Smooth muscle cell (in vitro differentiated cells): ENCODE results near the gene ICAM3. TPM values are rescaled to one million over a fixed set of nuclear protein-coding genes. Genes with fewer than 3 reads are reported as not detected.

Experiments
- DNase-seq: peaks from one replicate; lab custom pipeline; 2025; ENCODE audit not compliant: unreplicated experiment; lab: John Stamatoyannopoulos, UW
- H2AFZ ChIP-seq: fragments of 200-600 bp; sonication (generic); 2 replicates; pipeline ENCODE4 v1.6.0; 2016; ENCODE audit warnings: antibody characterized with exemption, low read depth, mild to moderate bottlenecking
- H3F3A ChIP-seq: fragments of 200-600 bp; sonication (generic); 2 replicates; pipeline ENCODE4 v1.6.0; 2017; ENCODE audit warnings: antibody characterized with exemption, low read depth
- H3K27ac ChIP-seq: fragments of 200-600 bp; sonication (generic); 2 replicates; pipeline ENCODE4 v1.5.1; 2016; ENCODE audit warnings: low read depth, mild to moderate bottlenecking
- H3K27me3 ChIP-seq: fragments of 200-600 bp; sonication (generic); 2 replicates; pipeline ENCODE4 v1.6.1; 2016; ENCODE audit warnings: low read depth, mild to moderate bottlenecking
- H3K36me3 ChIP-seq: fragments of 200-600 bp; sonication (generic); 2 replicates; pipeline ENCODE4 v1.5.1; 2016; ENCODE audit warnings: low read depth
- H3K4me1 ChIP-seq: fragments of 200-600 bp; sonication (generic); 2 replicates; pipeline ENCODE4 v1.5.1; 2016; ENCODE audit warnings: low read depth
- H3K4me2 ChIP-seq: fragments of 200-600 bp; sonication (generic); 2 replicates; pipeline ENCODE4 v1.6.0; 2016; ENCODE audit warnings: mild to moderate bottlenecking
- H3K4me3 ChIP-seq: fragments of 200-600 bp; sonication (generic); 2 replicates; pipeline ENCODE4 v1.5.1; 2016; ENCODE audit warnings: mild to moderate bottlenecking
- H3K79me2 ChIP-seq: fragments of 200-600 bp; sonication (generic); 2 replicates; pipeline ENCODE4 v1.6.0; 2016; ENCODE audit warnings: low read depth, mild to moderate bottlenecking
- H3K9ac ChIP-seq: fragments of 200-600 bp; sonication (generic); 2 replicates; pipeline ENCODE4 v1.6.0; 2016; ENCODE audit warnings: low read depth
- H3K9me3 ChIP-seq: fragments of 200-600 bp; sonication (generic); replicated peaks from 2 replicates; pipeline ENCODE4 v1.5.1; 2016; ENCODE audit warnings: low read depth
- H4K20me1 ChIP-seq: fragments of 200-600 bp; sonication (generic); 2 replicates; pipeline ENCODE4 v1.6.0; 2016; ENCODE audit warnings: low read depth
- CTCF ChIP-seq: fragments of 200-600 bp; sonication (generic); IDR thresholded peaks from 2 replicates; pipeline ENCODE4 v1.5.1; 2017; ENCODE audit warnings: borderline replicate concordance, mild to moderate bottlenecking, antibody characterized with exemption; ENCODE audit not compliant: insufficient read depth, poor library complexity, severe bottlenecking
- WGBS: methylation state at CpG from one replicate; pipeline ENCODE4 v1.1.7; 2016; ENCODE audit warnings: low lambda C conversion rate; 5-methylcytosine and 5-hydroxymethylcytosine counted together
- polyA plus RNA-seq: library from polyadenylated mRNA; unstranded; fragments of >200 nt; fragmentation: Nextera tagmentation; extraction: Ambion mirVana; gene quantifications from 2 replicates; pipeline ENCODE4 v1.2.1, GENCODE V29; 2016
- total RNA-seq: library from RNA; depleted of rRNA; stranded (reverse); fragments of >200 nt; gene quantifications from 2 replicates; pipeline ENCODE4 v1.2.3, GENCODE V29; 2014

ICAM3 gene
- total and polyA plus RNA-seq, 2 experiments from 2014 or later: 6.5 to 31.3 TPM

GRCh38 chr19:10361569-10362011 is 22.2 kb upstream of the ICAM3 start:
- Histone ChIP-seq H3K9me3 (no peaks in the 10 kb centered on the region), H4K20me1 (peaks cover 14% of the 10 kb centered on the region), H3K27ac (no peak overlapping the region), H2AFZ (no peak overlapping the region), H3K36me3 (no peaks in the 10 kb centered on the region), H3K79me2 (no peaks in the 10 kb centered on the region), H3K4me3 (no peak overlapping the region), H3K27me3 (no peaks in the 10 kb centered on the region), H3F3A (no peaks in the 10 kb centered on the region), H3K9ac (no peak overlapping the region), H3K4me2 (no peak overlapping the region), H3K4me1 (no peaks in the 10 kb centered on the region)
- DNase-seq: no peak
- whole genome bisulfite sequencing: 93% methylated on average over 14 of the region's 16 CpGs
- TF ChIP-seq CTCF: no peak

- H3K9ac ChIP-seq: no peak overlapping the region
- 98% methylated on average over 12 of the region's 12 CpGs for WGBS
- no peaks in the 10 kb centered on the region for H3K27me3 ChIP-seq
These were observed 17.0 kb upstream of the ICAM3 start for GRCh38 chr19:10356431-10356830.

GRCh38 chr19:10353793-10354391 is 14.5 kb upstream of the ICAM3 start:
- TF ChIP-seq CTCF: no peak
- Histone ChIP-seq H3K4me1 (peaks cover 9% of the 10 kb centered on the region), H3F3A (no peaks in the 10 kb centered on the region), H3K4me2 (no peak overlapping the region), H3K79me2 (no peaks in the 10 kb centered on the region), H2AFZ (no peak overlapping the region), H3K27ac (no peak overlapping the region), H3K36me3 (no peaks in the 10 kb centered on the region), H3K4me3 (no peak overlapping the region), H3K27me3 (no peaks in the 10 kb centered on the region), H3K9me3 (no peaks in the 10 kb centered on the region), H4K20me1 (peaks cover 5% of the 10 kb centered on the region), H3K9ac (no peak overlapping the region)
- DNase-seq: no peak
- WGBS: 49% methylated on average over 27 of the region's 32 CpGs

More at GRCh38 chr19:10356431-10356830, 17.0 kb upstream of the ICAM3 start:
- H3K4me1 ChIP-seq: peaks cover 9% of the 10 kb centered on the region
- no peaks in the 10 kb centered on the region for H3K36me3 ChIP-seq
- H3K9me3 ChIP-seq: no peaks in the 10 kb centered on the region
- no peak overlapping the region for H3K27ac ChIP-seq
- no peaks in the 10 kb centered on the region for H3F3A ChIP-seq
- no peak overlapping the region for H3K4me3 ChIP-seq
- H3K79me2 ChIP-seq: no peaks in the 10 kb centered on the region
- DNase-seq: no peak
- no peak overlapping the region for H2AFZ ChIP-seq
- TF ChIP-seq CTCF: no peak
- H4K20me1 ChIP-seq: peaks cover 5% of the 10 kb centered on the region
- no peak overlapping the region for H3K4me2 ChIP-seq
